Coronary artery (tissue), 2 donors: Measurements from ENCODE around the gene B3GALT4.
A peak's percentile ranks its signal among the peaks of the same experiment; 100 is the strongest.

ENCODE experiments used
- DNase-seq: peaks from one replicate; pipeline ENCODE4 v3.0.0-alpha.2; 2017; ENCODE audit warnings: low spot score
- H3K27ac ChIP-seq, 2 donors: fragments of 200-600 bp; sonication (generic); one replicate each; pipeline ENCODE4 v1.5.1; 2016 to 2019
- H3K4me3 ChIP-seq: fragments of 200-600 bp; sonication (generic); 2 replicates; pipeline ENCODE4 v1.5.1; 2016; ENCODE audit warnings: mild to moderate bottlenecking, moderate library complexity
- TF ChIP-seq, protein P1 (sequence below): fragments of 200-600 bp; sonication (generic); IDR thresholded peaks from one replicate; pipeline ENCODE4 v1.5.1; 2019; ENCODE audit warnings: antibody characterized with exemption

Gene B3GALT4

GRCh38 chr6:33276864-33277662, at the start of gene B3GALT4:
TSS of gene B3GALT4 (plus strand) at chr6:33277123. CDS start at chr6:33277420, 297 bp downstream.
- Histone ChIP-seq H3K4me3 (peak within 1 kb of the TSS; percentile 84), H3K27ac (peak within 1 kb of the TSS; percentile 83 to 93)
- TF ChIP-seq, protein P1, sequence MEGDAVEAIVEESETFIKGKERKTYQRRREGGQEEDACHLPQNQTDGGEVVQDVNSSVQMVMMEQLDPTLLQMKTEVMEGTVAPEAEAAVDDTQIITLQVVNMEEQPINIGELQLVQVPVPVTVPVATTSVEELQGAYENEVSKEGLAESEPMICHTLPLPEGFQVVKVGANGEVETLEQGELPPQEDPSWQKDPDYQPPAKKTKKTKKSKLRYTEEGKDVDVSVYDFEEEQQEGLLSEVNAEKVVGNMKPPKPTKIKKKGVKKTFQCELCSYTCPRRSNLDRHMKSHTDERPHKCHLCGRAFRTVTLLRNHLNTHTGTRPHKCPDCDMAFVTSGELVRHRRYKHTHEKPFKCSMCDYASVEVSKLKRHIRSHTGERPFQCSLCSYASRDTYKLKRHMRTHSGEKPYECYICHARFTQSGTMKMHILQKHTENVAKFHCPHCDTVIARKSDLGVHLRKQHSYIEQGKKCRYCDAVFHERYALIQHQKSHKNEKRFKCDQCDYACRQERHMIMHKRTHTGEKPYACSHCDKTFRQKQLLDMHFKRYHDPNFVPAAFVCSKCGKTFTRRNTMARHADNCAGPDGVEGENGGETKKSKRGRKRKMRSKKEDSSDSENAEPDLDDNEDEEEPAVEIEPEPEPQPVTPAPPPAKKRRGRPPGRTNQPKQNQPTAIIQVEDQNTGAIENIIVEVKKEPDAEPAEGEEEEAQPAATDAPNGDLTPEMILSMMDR, result peak; percentile 26
- peak; percentile 83 for DNase-seq

GRCh38 chr6:33235221-33235634, 41.7 kb upstream of the B3GALT4 start:
- no peak for DNase-seq
- Histone ChIP-seq H3K27ac (no peak overlapping the region), H3K4me3 (no peak overlapping the region)
- TF ChIP-seq, protein P1, result no peak

GRCh38 chr6:33236328-33236727, 40.6 kb upstream of the B3GALT4 start:
- no peak for DNase-seq
- TF ChIP-seq, protein P1, result no peak
- Histone ChIP-seq H3K4me3 (no peak overlapping the region), H3K27ac (no peak overlapping the region)

DNA sequence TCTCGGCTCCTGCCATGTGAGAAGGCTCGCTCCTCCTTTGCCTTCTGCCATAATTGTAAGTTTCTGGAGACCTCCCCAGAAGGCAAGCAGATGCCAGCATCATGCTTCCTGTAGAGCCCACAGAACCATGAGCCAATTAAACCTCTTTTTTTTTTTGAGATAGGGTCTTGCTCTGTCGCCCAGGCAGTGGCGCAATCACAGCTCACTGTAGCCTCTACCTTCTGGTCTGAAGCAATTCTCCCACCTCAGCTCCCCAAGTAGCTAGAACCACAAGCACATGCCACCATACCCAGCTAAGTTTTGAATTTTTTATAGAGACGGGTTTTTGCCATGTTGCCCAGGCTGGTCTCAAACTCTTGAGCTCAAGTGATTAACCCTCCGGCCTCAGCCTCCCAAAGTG, 40.1 kb upstream of the B3GALT4 start:
- no peak for DNase-seq
- TF ChIP-seq, protein P1, result no peak
- no peak overlapping the region for H3K4me3 ChIP-seq
- H3K27ac ChIP-seq, result no peak overlapping the region

GRCh38 chr6:33237741-33238140, 39.2 kb upstream of the B3GALT4 start:
- peak; percentile 1 for DNase-seq
- Histone ChIP-seq H3K4me3 (no peak overlapping the region), H3K27ac (no peak overlapping the region)
- TF ChIP-seq, protein P1, result no peak

GRCh38 chr6:33241968-33242367, 35.0 kb upstream of the B3GALT4 start:
- Histone ChIP-seq H3K27ac (no peak overlapping the region), H3K4me3 (no peak overlapping the region)
- TF ChIP-seq, protein P1, result no peak
- no peak for DNase-seq

GRCh38 chr6:33243476-33243875, 33.4 kb upstream of the B3GALT4 start:
- no peak for DNase-seq
- no peak overlapping the region for H3K4me3 ChIP-seq
- TF ChIP-seq, protein P1, result no peak
- no peak overlapping the region for H3K27ac ChIP-seq
